Activated CD8-positive, alpha-beta memory T cell treated with anti-CD3 and anti-CD28 coated beads, Interleukin-2, amount 10 ng/mL, durations not matched to agents 7 days and 5 days (primary cell): ENCODE measurements around the gene TBC1D16. TPM values are rescaled to one million over a fixed set of nuclear protein-coding genes. Genes with fewer than 3 reads are reported as not detected.
A peak's percentile ranks its signal among the peaks of the same experiment; 100 is the strongest.

Experiments
- ATAC-seq: fragments of 150-1000 bp; cut with Tn5 transposase; one replicate; pipeline ENCODE4 v1.10.0; 2021; ENCODE audit warnings: moderate library complexity
- CTCF ChIA-PET: fragments of 350-600 bp; sonication (Branson Sonifier 250); formaldehyde crosslinking; loops from one replicate; lab custom pipeline; 2021; ENCODE audit warnings: antibody characterized with exemption; lab: Charles Lee
- DNase-seq: peaks from one replicate; pipeline ENCODE4 v3.0.0-alpha.2; 2020
- H3K27ac Mint-ChIP-seq: one replicate; pipeline ENCODE4 v1.8.0; 2021; ENCODE audit warnings: mild to moderate bottlenecking, mixed read lengths
- H3K27me3 Mint-ChIP-seq: one replicate; pipeline ENCODE4 v1.8.0; 2021; ENCODE audit warnings: mixed read lengths
- H3K36me3 Mint-ChIP-seq: one replicate; pipeline ENCODE4 v1.8.0; 2021; ENCODE audit warnings: mild to moderate bottlenecking, mixed read lengths
- H3K4me1 Mint-ChIP-seq: one replicate; pipeline ENCODE4 v1.8.0; 2021; ENCODE audit warnings: mixed read lengths
- H3K4me3 Mint-ChIP-seq: one replicate; pipeline ENCODE4 v1.8.0; 2021; ENCODE audit warnings: mild to moderate bottlenecking, moderate library complexity, mixed read lengths
- H3K9me3 Mint-ChIP-seq: one replicate; pipeline ENCODE4 v1.8.0; 2022; ENCODE audit warnings: low read depth, mixed read lengths
- total RNA-seq, 2 experiments: library from RNA; stranded (reverse); gene quantifications; one replicate each; pipeline ENCODE4 v1.2.3, GENCODE V29; 2021

Gene TBC1D16
- total RNA-seq, 2 experiments from 2014 or later: 1.2 to 2.8 TPM

GRCh38 chr17:79991924-79992648, 43.6 kb downstream of the TBC1D16 start:
- Mint-ChIP-seq H3K36me3 (no peaks in the 10 kb centered on the region), H3K4me1 (peaks cover 37% of the 10 kb centered on the region), H3K27me3 (peaks cover 18% of the 10 kb centered on the region), H3K27ac (no peak overlapping the region), H3K9me3 (no peaks in the 10 kb centered on the region), H3K4me3 (peak overlapping the region; percentile 51)
- DNase-seq (no peak), ATAC-seq (peak; percentile 55)
- CTCF ChIA-PET: interaction anchor here (0.6 to 4.6 kb wide), 12 partner anchors 15 to 213 kb away, joined by 3 to 34 read pairs (median 3); partner anchors contain the start of gene GAA

GRCh38 chr17:79991140-79991923, 44.3 kb downstream of the TBC1D16 start:
- Mint-ChIP-seq H3K4me3 (peak overlapping the region; percentile 51), H3K4me1 (peaks cover 30% of the 10 kb centered on the region), H3K36me3 (no peaks in the 10 kb centered on the region), H3K9me3 (no peaks in the 10 kb centered on the region), H3K27ac (no peak overlapping the region), H3K27me3 (peaks cover 18% of the 10 kb centered on the region)
- CTCF ChIA-PET: interaction anchor here (0.6 to 4.6 kb wide), 14 partner anchors 15 to 212 kb away, joined by 3 to 34 read pairs (median 3); partner anchors contain the start of gene CBX4
- ATAC-seq: peak; percentile 95
- DNase-seq: peak; percentile 90

GRCh38 chr17:79990704-79991103, 45.0 kb downstream of the TBC1D16 start:
- CTCF ChIA-PET: interaction anchor here (1.0 to 1.3 kb wide), 2 partner anchors 18 to 151 kb away, joined by 3 read pairs; partner anchors contain the start of gene CBX4

GRCh38 chr17:79990051-79990592, 45.5 kb downstream of the TBC1D16 start:
- Mint-ChIP-seq H3K9me3 (no peaks in the 10 kb centered on the region), H3K4me3 (no peak overlapping the region), H3K4me1 (peaks cover 23% of the 10 kb centered on the region), H3K27me3 (peaks cover 18% of the 10 kb centered on the region), H3K36me3 (no peaks in the 10 kb centered on the region), H3K27ac (no peak overlapping the region)
- CTCF ChIA-PET: interaction anchor here (0.8 to 1.3 kb wide), 6 partner anchors 16 to 244 kb away, joined by 3 to 4 read pairs (median 3); partner anchors contain the start of gene CBX4
- no peak for DNase-seq
- no peak for ATAC-seq

More at GRCh38 chr17:79990704-79991103, 45.0 kb downstream of the TBC1D16 start:
- DNase-seq (no peak), ATAC-seq (no peak)
- H3K4me3 Mint-ChIP-seq: no peak overlapping the region
- peaks cover 25% of the 10 kb centered on the region for H3K4me1 Mint-ChIP-seq
- H3K27me3 Mint-ChIP-seq: peaks cover 18% of the 10 kb centered on the region
- no peaks in the 10 kb centered on the region for H3K9me3 Mint-ChIP-seq
- H3K27ac Mint-ChIP-seq: no peak overlapping the region
- no peaks in the 10 kb centered on the region for H3K36me3 Mint-ChIP-seq

GRCh38 chr17:79989106-79989835, 46.4 kb downstream of the TBC1D16 start:
- Mint-ChIP-seq H3K27me3 (peaks cover 18% of the 10 kb centered on the region), H3K4me3 (no peak overlapping the region), H3K4me1 (peaks cover 21% of the 10 kb centered on the region), H3K36me3 (no peaks in the 10 kb centered on the region), H3K27ac (no peak overlapping the region), H3K9me3 (no peaks in the 10 kb centered on the region)
- CTCF ChIA-PET: interaction anchor here (0.8 to 1.1 kb wide), 4 partner anchors 15 to 243 kb away, joined by 3 to 4 read pairs (median 3); no protein-coding TSS in a partner anchor
- DNase-seq (no peak), ATAC-seq (no peak)

GRCh38 chr17:79988185-79988971, 47.3 kb downstream of the TBC1D16 start:
- no peaks in the 10 kb centered on the region for H3K9me3 Mint-ChIP-seq
- H3K27ac Mint-ChIP-seq: no peak overlapping the region
- DNase-seq: no peak
- no peaks in the 10 kb centered on the region for H3K36me3 Mint-ChIP-seq
- CTCF ChIA-PET: no interaction called here
- H3K4me1 Mint-ChIP-seq: peaks cover 13% of the 10 kb centered on the region
- H3K27me3 Mint-ChIP-seq: peaks cover 18% of the 10 kb centered on the region
- no peak for ATAC-seq
- no peak overlapping the region for H3K4me3 Mint-ChIP-seq

- no peaks in the 10 kb centered on the region for H3K9me3 Mint-ChIP-seq
- no peaks in the 10 kb centered on the region for H3K36me3 Mint-ChIP-seq
- DNase-seq (no peak), ATAC-seq (no peak)
- no peak overlapping the region for H3K4me3 Mint-ChIP-seq
- peaks cover 18% of the 10 kb centered on the region for H3K27me3 Mint-ChIP-seq
- no peak overlapping the region for H3K27ac Mint-ChIP-seq
- peaks cover 8% of the 10 kb centered on the region for H3K4me1 Mint-ChIP-seq
- CTCF ChIA-PET: no interaction called here
Measured at GRCh38 chr17:79987935-79988184, 47.8 kb downstream of the TBC1D16 start.

GRCh38 chr17:79987187-79987934, 48.3 kb downstream of the TBC1D16 start:
- CTCF ChIA-PET: interaction anchor here (1.3 kb wide), 1 partner anchor 12 kb away, joined by 3 read pairs; no protein-coding TSS in a partner anchor
- ATAC-seq: no peak
- peaks cover 3% of the 10 kb centered on the region for H3K4me1 Mint-ChIP-seq
- no peak overlapping the region for H3K4me3 Mint-ChIP-seq
- H3K9me3 Mint-ChIP-seq: no peaks in the 10 kb centered on the region
- H3K27me3 Mint-ChIP-seq: peaks cover 13% of the 10 kb centered on the region
- H3K27ac Mint-ChIP-seq: no peak overlapping the region
- DNase-seq: no peak
- H3K36me3 Mint-ChIP-seq: no peaks in the 10 kb centered on the region

GRCh38 chr17:79986411-79987186, 49.1 kb downstream of the TBC1D16 start:
- ATAC-seq: no peak
- H3K36me3 Mint-ChIP-seq: no peaks in the 10 kb centered on the region
- no peak overlapping the region for H3K27ac Mint-ChIP-seq
- H3K27me3 Mint-ChIP-seq: peaks cover 13% of the 10 kb centered on the region
- H3K4me1 Mint-ChIP-seq: no peaks in the 10 kb centered on the region
- DNase-seq: no peak
- H3K4me3 Mint-ChIP-seq: no peak overlapping the region
- H3K9me3 Mint-ChIP-seq: no peaks in the 10 kb centered on the region
- CTCF ChIA-PET: interaction anchor here (1.3 kb wide), 1 partner anchor 11 kb away, joined by 3 read pairs; no protein-coding TSS in a partner anchor

- DNase-seq: no peak
Measured at GRCh38 chr17:79985943-79986391, 49.7 kb downstream of the TBC1D16 start.

GRCh38 chr17:79985361-79985942, 50.2 kb downstream of the TBC1D16 start:
- ATAC-seq (no peak), DNase-seq (no peak)
- H3K4me3 Mint-ChIP-seq: no peak overlapping the region
- H3K4me1 Mint-ChIP-seq: no peaks in the 10 kb centered on the region
- H3K9me3 Mint-ChIP-seq: no peaks in the 10 kb centered on the region
- H3K27ac Mint-ChIP-seq: no peak overlapping the region
- peaks cover 13% of the 10 kb centered on the region for H3K27me3 Mint-ChIP-seq
- H3K36me3 Mint-ChIP-seq: no peaks in the 10 kb centered on the region
- CTCF ChIA-PET: no interaction called here

More at GRCh38 chr17:79985943-79986391, 49.7 kb downstream of the TBC1D16 start:
- Mint-ChIP-seq H3K27me3 (peaks cover 13% of the 10 kb centered on the region), H3K27ac (no peak overlapping the region), H3K4me3 (no peak overlapping the region), H3K36me3 (no peaks in the 10 kb centered on the region), H3K9me3 (no peaks in the 10 kb centered on the region), H3K4me1 (no peaks in the 10 kb centered on the region)
- CTCF ChIA-PET: interaction anchor here (1.3 kb wide), 1 partner anchor 11 kb away, joined by 3 read pairs; no protein-coding TSS in a partner anchor
- no peak for ATAC-seq
